GM10847 (cell line): ENCODE results near the gene PKP1.

ENCODE experiments used
- POLR2A ChIP-seq: IDR thresholded peaks from 2 replicates; pipeline ENCODE4 v1.6.1; 2011; ENCODE audit not compliant: insufficient read length; ENCODE audit errors: extremely low read depth

The PKP1 gene

GRCh38 chr1:201259476-201260235, 23.6 kb upstream of the PKP1 start:
- no peak for TF ChIP-seq POLR2A

GRCh38 chr1:201260236-201260590, 23.1 kb upstream of the PKP1 start:
- TF ChIP-seq POLR2A, result no peak

- TF ChIP-seq POLR2A, result no peak
Measured at GRCh38 chr1:201260648-201261311, 22.5 kb upstream of the PKP1 start.

- TF ChIP-seq POLR2A, result no peak
Measured at GRCh38 chr1:201261771-201262547, 21.3 kb upstream of the PKP1 start.

- TF ChIP-seq POLR2A, result no peak
Measured at GRCh38 chr1:201262963-201263608, 20.2 kb upstream of the PKP1 start.

GRCh38 chr1:201264072-201264471, 19.2 kb upstream of the PKP1 start:
- TF ChIP-seq POLR2A, result no peak

GRCh38 chr1:201264554-201264953, 18.8 kb upstream of the PKP1 start:
- TF ChIP-seq POLR2A, result no peak

- no peak for TF ChIP-seq POLR2A
Measured at GRCh38 chr1:201265756-201266155, 17.6 kb upstream of the PKP1 start.

- no peak for TF ChIP-seq POLR2A
Measured at GRCh38 chr1:201266276-201266675, 17.0 kb upstream of the PKP1 start.

GRCh38 chr1:201266774-201267173, 16.5 kb upstream of the PKP1 start:
- no peak for TF ChIP-seq POLR2A

GRCh38 chr1:201267481-201268229, 15.7 kb upstream of the PKP1 start:
- TF ChIP-seq POLR2A, result no peak

- no peak for TF ChIP-seq POLR2A
Measured at GRCh38 chr1:201268604-201269151, 14.6 kb upstream of the PKP1 start.

GRCh38 chr1:201269281-201269680, 14.0 kb upstream of the PKP1 start:
- TF ChIP-seq POLR2A, result no peak

GRCh38 chr1:201269900-201270410, 13.4 kb upstream of the PKP1 start:
- no peak for TF ChIP-seq POLR2A
